Breast epithelium (tissue), 4 donors: Measurements from ENCODE around the gene GTPBP6. TPM values are rescaled to one million over a fixed set of nuclear protein-coding genes. Genes with fewer than 3 reads are reported as not detected.

Experiments
- DNase-seq, 2 donors: peaks; one replicate each; pipeline ENCODE4 v3.0.0-alpha.2; 2019; ENCODE audit warnings: low spot score in 2 of 2
- H3K27ac ChIP-seq, 2 donors: fragments of 200-600 bp; sonication (generic) in 1 of 2; one replicate each; pipeline ENCODE4 v1.5.1; 2016 to 2019; ENCODE audit warnings: mild to moderate bottlenecking in 1 of 2
- H3K27me3 ChIP-seq, 2 donors: fragments of 200-600 bp; sonication (generic) in 1 of 2; one replicate each; pipeline versions ENCODE4 v1.5.1 to v1.6.0; 2017 to 2019; ENCODE audit warnings: control low read depth in 1 of 2, mild to moderate bottlenecking in 1 of 2
- H3K36me3 ChIP-seq: fragments of 200-600 bp; one replicate; pipeline ENCODE4 v1.5.1; 2019
- H3K4me1 ChIP-seq, 2 donors: fragments of 200-600 bp; sonication (generic); one replicate each; pipeline ENCODE4 v1.5.1; 2016 to 2019; ENCODE audit warnings: control low read depth in 1 of 2
- H3K4me3 ChIP-seq, 3 donors: fragments of 200-600 bp; sonication (generic); 1 replicate in 2 of 3; 2 replicates in 1 of 3; pipeline ENCODE4 v1.5.1; 2016 to 2019; ENCODE audit warnings: mild to moderate bottlenecking in 3 of 3, moderate library complexity in 2 of 3
- H3K9me3 ChIP-seq, 2 donors: fragments of 200-600 bp; sonication (generic) in 1 of 2; one replicate each; pipeline ENCODE4 v1.5.1; 2016 to 2019; ENCODE audit warnings: control low read depth in 1 of 2
- CTCF ChIP-seq, 3 donors: fragments of 450-650 bp; IDR thresholded peaks; one replicate each; pipeline ENCODE4 v1.5.1; 2016 to 2017; ENCODE audit warnings: antibody characterized with exemption in 3 of 3, mild to moderate bottlenecking in 3 of 3, moderate library complexity in 3 of 3
- POLR2A ChIP-seq: fragments of 450-650 bp; IDR thresholded peaks from one replicate; pipeline ENCODE4 v1.6.1; 2016; ENCODE audit warnings: antibody characterized with exemption, mild to moderate bottlenecking, moderate library complexity
- POLR2AphosphoS5 ChIP-seq, 3 donors: sonication (generic); formaldehyde crosslinking; IDR thresholded peaks; one replicate each; pipeline ENCODE4 v1.6.1; 2017; ENCODE audit warnings: antibody characterized with exemption in 3 of 3
- intact Hi-C: fragments of 100-400 bp; cut with DNase I; formaldehyde crosslinking; loops from one replicate; pipeline ENCODE4 v1.15.1; 2023; ENCODE audit warnings: low total_unique reads
- total RNA-seq, 3 donors: library from RNA; depleted of rRNA; stranded (reverse); fragments of >200 nt; gene quantifications; one replicate each; pipeline ENCODE4 v1.1.0, GENCODE V29; 2016

Gene GTPBP6
- total RNA-seq, 3 donors from 2014 or later: 25.5 to 45.9 (median 27.2) TPM

GRCh38 chrX:341541-342101 is 23.0 kb upstream of the GTPBP6 start:
- TF ChIP-seq POLR2AphosphoS5 (IDR thresholded peaks at IDR 0.05): no peak
- TF ChIP-seq CTCF (IDR thresholded peaks at IDR 0.05): no peak
- no peak for TF ChIP-seq POLR2A
- Histone ChIP-seq H3K27ac (no peak overlapping the region), H3K36me3 (no peaks in the 10 kb centered on the region), H3K27me3 (no peaks in the 10 kb centered on the region), H3K9me3 (no peaks in the 10 kb centered on the region), H3K4me1 (no peaks in the 10 kb centered on the region), H3K4me3 (no peak overlapping the region)
- DNase-seq: no peak
- intact Hi-C loops: no loop called here

GRCh38 chrX:340641-341423 is 22.2 kb upstream of the GTPBP6 start:
- Histone ChIP-seq H3K27ac (no peak overlapping the region), H3K4me1 (no peaks in the 10 kb centered on the region), H3K36me3 (no peaks in the 10 kb centered on the region), H3K9me3 (no peaks in the 10 kb centered on the region), H3K27me3 (no peaks in the 10 kb centered on the region), H3K4me3 (no peak overlapping the region)
- DNase-seq: no peak
- intact Hi-C loops: no loop called here
- TF ChIP-seq CTCF (IDR thresholded peaks at IDR 0.05) (no peak), POLR2A (no peak), POLR2AphosphoS5 (IDR thresholded peaks at IDR 0.05) (no peak)

- Histone ChIP-seq H3K27me3 (no peaks in the 10 kb centered on the region), H3K27ac (no peak overlapping the region), H3K4me1 (no peaks in the 10 kb centered on the region), H3K4me3 (no peak overlapping the region), H3K9me3 (no peaks in the 10 kb centered on the region), H3K36me3 (no peaks in the 10 kb centered on the region)
- DNase-seq: no peak
- TF ChIP-seq CTCF (IDR thresholded peaks at IDR 0.05) (no peak), POLR2A (no peak), POLR2AphosphoS5 (IDR thresholded peaks at IDR 0.05) (no peak)
- intact Hi-C loops: no loop called here
Observed at GRCh38 chrX:340121-340520, 21.5 kb upstream of the GTPBP6 start.

GRCh38 chrX:338836-339400 is 20.3 kb upstream of the GTPBP6 start:
- no peaks in the 10 kb centered on the region for H3K4me1 ChIP-seq
- intact Hi-C loops: no loop called here

More at GRCh38 chrX:338836-339400, 20.3 kb upstream of the GTPBP6 start:
- DNase-seq: no peak
- no peak overlapping the region for H3K27ac ChIP-seq
- H3K36me3 ChIP-seq: no peaks in the 10 kb centered on the region
- H3K27me3 ChIP-seq: no peaks in the 10 kb centered on the region
- TF ChIP-seq CTCF (IDR thresholded peaks at IDR 0.05) (no peak), POLR2A (no peak), POLR2AphosphoS5 (IDR thresholded peaks at IDR 0.05) (no peak)
- H3K4me3 ChIP-seq: no peak overlapping the region
- H3K9me3 ChIP-seq: no peaks in the 10 kb centered on the region
